ENCODE results near the gene IGSF21. TPM values are rescaled to one million over a fixed set of nuclear protein-coding genes. Genes with fewer than 3 reads are reported as not detected.

Gene IGSF21
- total and polyA plus RNA-seq, 2 donors (not counting 1 experiment from before 2014, with no cell fraction given): not detected

DNA sequence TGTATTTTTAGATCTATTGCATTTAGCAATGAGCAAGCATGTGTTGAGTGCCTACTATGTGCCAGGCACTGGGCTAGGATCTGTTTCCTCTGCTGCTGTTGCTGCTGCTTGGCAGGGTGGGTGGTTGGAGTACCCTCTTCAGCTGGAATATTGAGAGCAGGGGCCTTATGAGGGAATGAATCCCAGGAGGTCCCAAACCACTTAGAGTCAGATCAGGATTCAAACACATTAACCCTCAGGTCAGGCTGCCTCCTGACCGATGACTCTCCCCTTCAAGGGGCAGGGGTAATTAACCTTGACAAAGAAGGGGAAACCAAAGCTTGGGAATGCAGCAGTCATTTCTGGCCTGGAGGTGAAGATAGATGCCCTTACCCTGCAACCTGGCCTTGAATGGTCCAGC lies 138.0 kb downstream of the IGSF21 start:
- Mint-ChIP-seq H3K9me3 (ENCODE audit: insufficient read depth) (peaks cover 1% of the 10 kb centered on the region), H3K27ac (no peak overlapping the region), H3K4me3 (no peak overlapping the region), H3K4me1 (no peaks in the 10 kb centered on the region), H3K27me3 (peaks cover 6% of the 10 kb centered on the region)
- DNase-seq (no peak), ATAC-seq (ENCODE audit: low read depth) (no peak)
- no peak for TF ChIP-seq EZH2 (IDR thresholded peaks at IDR 0.05; ENCODE audit: borderline replicate concordance, insufficient read depth, low read depth, low read length, poor library complexity, severe bottlenecking)
- TF ChIP-seq, protein P1, sequence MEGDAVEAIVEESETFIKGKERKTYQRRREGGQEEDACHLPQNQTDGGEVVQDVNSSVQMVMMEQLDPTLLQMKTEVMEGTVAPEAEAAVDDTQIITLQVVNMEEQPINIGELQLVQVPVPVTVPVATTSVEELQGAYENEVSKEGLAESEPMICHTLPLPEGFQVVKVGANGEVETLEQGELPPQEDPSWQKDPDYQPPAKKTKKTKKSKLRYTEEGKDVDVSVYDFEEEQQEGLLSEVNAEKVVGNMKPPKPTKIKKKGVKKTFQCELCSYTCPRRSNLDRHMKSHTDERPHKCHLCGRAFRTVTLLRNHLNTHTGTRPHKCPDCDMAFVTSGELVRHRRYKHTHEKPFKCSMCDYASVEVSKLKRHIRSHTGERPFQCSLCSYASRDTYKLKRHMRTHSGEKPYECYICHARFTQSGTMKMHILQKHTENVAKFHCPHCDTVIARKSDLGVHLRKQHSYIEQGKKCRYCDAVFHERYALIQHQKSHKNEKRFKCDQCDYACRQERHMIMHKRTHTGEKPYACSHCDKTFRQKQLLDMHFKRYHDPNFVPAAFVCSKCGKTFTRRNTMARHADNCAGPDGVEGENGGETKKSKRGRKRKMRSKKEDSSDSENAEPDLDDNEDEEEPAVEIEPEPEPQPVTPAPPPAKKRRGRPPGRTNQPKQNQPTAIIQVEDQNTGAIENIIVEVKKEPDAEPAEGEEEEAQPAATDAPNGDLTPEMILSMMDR (IDR thresholded peaks at IDR 0.05): no peak
- POLR2A ChIA-PET: no interaction called here
- Histone ChIP-seq H3K4me3 (ENCODE audit: control extremely low read depth in 1 of 5, extremely low read depth in 1 of 5, insufficient read depth in 1 of 5, low read depth in 2 of 5, low read length in 4 of 5) (no peak overlapping the region), H3K27me3 (replicated peaks in 1 of 4; ENCODE audit: control extremely low read depth in 1 of 4, control insufficient read depth in 3 of 4, insufficient read depth in 4 of 4, low read length in 3 of 4) (peaks cover 0 to 3% (median 0%) of the 10 kb centered on the region in 4 experiments), H3K4me1 (ENCODE audit: control insufficient read depth in 2 of 2, insufficient read depth in 2 of 2, low read length in 2 of 2) (no peaks in the 10 kb centered on the region), H3K27ac (ENCODE audit: low read length in 2 of 2) (no peak overlapping the region), H3K4me2 (replicated peaks; ENCODE audit: low read depth, low read length, poor library complexity, severe bottlenecking) (no peak overlapping the region), H3K36me3 (replicated peaks in 1 of 2; ENCODE audit: control extremely low read depth in 1 of 2, control insufficient read depth in 1 of 2, extremely low read depth in 1 of 2, insufficient read depth in 2 of 2, low read length in 1 of 2) (no peaks in the 10 kb centered on the region), H3K9ac (ENCODE audit: low read length) (no peak overlapping the region), H4K20me1 (ENCODE audit: control insufficient read depth, insufficient read depth, low read length, poor library complexity, severe bottlenecking) (no peaks in the 10 kb centered on the region), H3K9me3 (ENCODE audit: control extremely low read depth in 1 of 3, control insufficient read depth in 2 of 3, insufficient read depth in 1 of 3, low read length in 2 of 3) (peaks cover 0 to 3% (median 0%) of the 10 kb centered on the region in 3 donors), H2AFZ (ENCODE audit: insufficient read depth, low read depth, low read length, poor library complexity, severe bottlenecking) (no peak overlapping the region), H3K79me2 (ENCODE audit: control insufficient read depth, insufficient read depth, low read length) (no peaks in the 10 kb centered on the region)
- intact Hi-C loops (cut with micrococcal nuclease): no loop called here
- CTCF ChIA-PET: no interaction called here
- no CpG with 5 or more reads among the region's 1 CpG for WGBS (ENCODE audit: insufficient coverage)

DNA sequence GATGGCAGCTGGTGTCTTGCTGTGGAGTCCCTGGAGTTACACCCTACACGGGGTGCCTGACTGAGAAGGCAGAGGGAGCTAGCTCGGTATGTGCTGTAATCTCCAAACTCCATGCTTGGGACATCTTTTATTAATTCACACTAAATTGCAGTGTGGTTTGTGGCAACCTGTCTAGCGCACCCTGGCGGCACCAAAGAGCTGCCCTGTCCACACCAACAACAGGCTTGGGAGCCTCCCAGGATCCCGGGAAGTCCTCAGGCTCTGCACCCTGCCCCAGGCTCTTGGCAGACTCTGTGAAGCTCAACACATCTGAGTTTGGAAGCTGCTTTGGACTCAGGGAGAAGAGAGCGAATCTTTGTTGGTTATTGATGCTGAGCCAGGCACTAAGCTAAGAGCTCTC lies 138.9 kb downstream of the IGSF21 start:
- intact Hi-C loops (cut with micrococcal nuclease): no loop called here
- H3K4me2 ChIP-seq (replicated peaks; ENCODE audit: low read depth, low read length, poor library complexity, severe bottlenecking): no peak overlapping the region
- no peak for TF ChIP-seq EZH2 (IDR thresholded peaks at IDR 0.05; ENCODE audit: borderline replicate concordance, insufficient read depth, low read depth, low read length, poor library complexity, severe bottlenecking)
- TF ChIP-seq, protein P1 (IDR thresholded peaks at IDR 0.05): no peak
- no peak overlapping the region for H2AFZ ChIP-seq (ENCODE audit: insufficient read depth, low read depth, low read length, poor library complexity, severe bottlenecking)
- CTCF ChIA-PET: no interaction called here
- WGBS (ENCODE audit: insufficient coverage): 87% methylated on average over 6 of the region's 6 CpGs
- H3K27ac Mint-ChIP-seq: no peak overlapping the region
- peaks cover 6% of the 10 kb centered on the region for H3K27me3 Mint-ChIP-seq
- POLR2A ChIA-PET: no interaction called here
- no peak overlapping the region for H3K4me3 Mint-ChIP-seq
- no peak overlapping the region for H3K9ac ChIP-seq (ENCODE audit: low read length)
- H3K27ac ChIP-seq (ENCODE audit: low read length in 2 of 2): no peak overlapping the region
- H3K27me3 ChIP-seq (replicated peaks in 1 of 4; ENCODE audit: control extremely low read depth in 1 of 4, control insufficient read depth in 3 of 4, insufficient read depth in 4 of 4, low read length in 3 of 4): peaks cover 0 to 3% (median 0%) of the 10 kb centered on the region in 4 experiments
- peaks cover 0 to 4% (median 3%) of the 10 kb centered on the region in 3 donors for H3K9me3 ChIP-seq (ENCODE audit: control extremely low read depth in 1 of 3, control insufficient read depth in 2 of 3, insufficient read depth in 1 of 3, low read length in 2 of 3)
- H3K4me1 ChIP-seq (ENCODE audit: control insufficient read depth in 2 of 2, insufficient read depth in 2 of 2, low read length in 2 of 2): no peaks in the 10 kb centered on the region
- ATAC-seq (ENCODE audit: low read depth): no peak
- H3K4me3 ChIP-seq (ENCODE audit: control extremely low read depth in 1 of 5, extremely low read depth in 1 of 5, insufficient read depth in 1 of 5, low read depth in 2 of 5, low read length in 4 of 5): no peak overlapping the region
- H3K4me1 Mint-ChIP-seq: no peaks in the 10 kb centered on the region
- no peak for DNase-seq
- H3K79me2 ChIP-seq (ENCODE audit: control insufficient read depth, insufficient read depth, low read length): no peaks in the 10 kb centered on the region
- peaks cover 9% of the 10 kb centered on the region for H3K9me3 Mint-ChIP-seq (ENCODE audit: insufficient read depth)
- no peaks in the 10 kb centered on the region for H3K36me3 ChIP-seq (replicated peaks in 1 of 2; ENCODE audit: control extremely low read depth in 1 of 2, control insufficient read depth in 1 of 2, extremely low read depth in 1 of 2, insufficient read depth in 2 of 2, low read length in 1 of 2)
- no peaks in the 10 kb centered on the region for H4K20me1 ChIP-seq (ENCODE audit: control insufficient read depth, insufficient read depth, low read length, poor library complexity, severe bottlenecking)
